ENCODE results near the gene SORCS3.

DNA sequence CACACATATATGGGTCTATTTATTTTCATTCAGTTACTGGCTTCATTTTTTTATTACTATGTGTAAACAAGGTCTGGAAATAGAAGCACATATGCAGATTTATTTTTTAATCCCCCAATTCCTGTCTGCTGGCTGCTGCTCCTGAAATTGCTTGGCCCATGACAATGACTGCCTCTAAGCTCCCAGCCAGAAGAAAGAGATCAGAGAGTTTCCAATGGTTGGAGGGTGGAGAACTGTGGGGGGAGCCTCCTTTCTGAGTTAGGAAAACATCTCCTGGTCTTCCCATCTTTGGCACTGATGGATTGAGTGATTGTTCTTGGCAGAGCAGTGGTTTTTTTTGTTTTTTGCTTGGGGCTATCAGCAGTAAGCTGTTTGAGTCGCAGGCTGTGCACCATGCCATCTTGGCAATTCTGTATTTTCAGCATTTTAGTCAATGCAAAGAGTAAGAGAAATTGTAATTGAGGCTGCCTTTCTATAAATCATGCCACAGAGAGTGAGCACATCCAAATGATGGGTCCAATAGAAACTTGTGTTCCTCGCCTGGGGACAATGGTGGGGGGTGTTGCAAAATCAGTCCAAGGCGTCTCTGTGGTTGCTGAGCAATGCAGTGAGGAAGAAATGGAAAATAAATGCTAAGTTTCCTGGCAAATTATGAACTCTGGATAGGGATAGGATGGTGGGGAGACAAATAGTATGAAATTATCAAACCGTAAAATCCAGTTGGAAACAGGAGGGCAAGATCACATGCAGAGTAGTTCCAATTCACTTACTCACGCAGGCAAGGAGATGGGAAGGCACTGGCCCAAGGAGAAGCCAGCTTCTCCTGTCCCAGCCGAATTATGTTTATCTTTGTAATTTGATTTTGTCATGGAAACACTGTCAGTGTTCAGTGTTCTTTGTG is 382.4 kb downstream of the SORCS3 start:
- TF ChIP-seq, protein P1, sequence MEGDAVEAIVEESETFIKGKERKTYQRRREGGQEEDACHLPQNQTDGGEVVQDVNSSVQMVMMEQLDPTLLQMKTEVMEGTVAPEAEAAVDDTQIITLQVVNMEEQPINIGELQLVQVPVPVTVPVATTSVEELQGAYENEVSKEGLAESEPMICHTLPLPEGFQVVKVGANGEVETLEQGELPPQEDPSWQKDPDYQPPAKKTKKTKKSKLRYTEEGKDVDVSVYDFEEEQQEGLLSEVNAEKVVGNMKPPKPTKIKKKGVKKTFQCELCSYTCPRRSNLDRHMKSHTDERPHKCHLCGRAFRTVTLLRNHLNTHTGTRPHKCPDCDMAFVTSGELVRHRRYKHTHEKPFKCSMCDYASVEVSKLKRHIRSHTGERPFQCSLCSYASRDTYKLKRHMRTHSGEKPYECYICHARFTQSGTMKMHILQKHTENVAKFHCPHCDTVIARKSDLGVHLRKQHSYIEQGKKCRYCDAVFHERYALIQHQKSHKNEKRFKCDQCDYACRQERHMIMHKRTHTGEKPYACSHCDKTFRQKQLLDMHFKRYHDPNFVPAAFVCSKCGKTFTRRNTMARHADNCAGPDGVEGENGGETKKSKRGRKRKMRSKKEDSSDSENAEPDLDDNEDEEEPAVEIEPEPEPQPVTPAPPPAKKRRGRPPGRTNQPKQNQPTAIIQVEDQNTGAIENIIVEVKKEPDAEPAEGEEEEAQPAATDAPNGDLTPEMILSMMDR (IDR thresholded peaks at IDR 0.05) = no peak
- no peak for TF ChIP-seq POLR2A (IDR thresholded peaks at IDR 0.05)

Data from esophagus squamous epithelium (tissue), 4 donors.